KOPT-K1 (cell line): ENCODE measurements around the gene ANP32D.
"Not testable (repeated sequence)": the region's sequence is repeated elsewhere in the genome, so short reads cannot be mapped to it uniquely, and the experiment has no call there.

ENCODE experiments used
- H3K27ac ChIP-seq: fragments of 200-600 bp; sonication (generic); 2 replicates; pipeline ENCODE4 v1.5.1; 2016; ENCODE audit warnings: antibody characterized with exemption, mild to moderate bottlenecking, low read depth, low read length; ENCODE audit not compliant: poor library complexity, severe bottlenecking
- H3K36me3 ChIP-seq: fragments of 200-600 bp; sonication (generic); 2 replicates; pipeline ENCODE4 v1.5.1; 2017; ENCODE audit warnings: antibody characterized with exemption, mild to moderate bottlenecking, low read length, moderate library complexity; ENCODE audit not compliant: insufficient read depth
- H3K9me3 ChIP-seq: fragments of 200-600 bp; sonication (generic); 2 replicates; pipeline ENCODE4 v1.5.1; 2017; ENCODE audit warnings: antibody characterized with exemption, low read length, mild to moderate bottlenecking; ENCODE audit not compliant: insufficient read depth, poor library complexity, severe bottlenecking

The ANP32D gene

DNA sequence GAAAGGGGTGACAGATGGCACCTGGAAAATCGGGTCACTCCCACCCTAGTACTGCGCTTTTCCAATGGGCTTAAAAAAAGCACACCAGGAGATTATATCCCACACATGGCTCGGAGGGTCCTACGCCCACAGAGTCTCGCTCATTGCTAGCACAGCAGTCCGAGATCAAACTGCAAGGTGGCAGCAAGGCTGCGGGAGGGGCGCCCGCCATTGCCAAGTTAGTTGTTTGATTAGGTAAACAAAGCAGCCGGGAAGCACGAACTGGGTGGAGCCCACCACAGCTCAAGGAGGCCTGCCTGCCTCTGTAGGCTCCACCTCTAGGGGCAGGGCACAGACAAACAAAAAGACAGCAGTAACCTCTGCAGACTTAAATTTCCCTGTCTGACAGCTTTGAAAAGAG is 2.1 kb downstream of the ANP32D start:
- H3K27ac ChIP-seq, H3K36me3 ChIP-seq: not testable (repeated sequence)
- peaks cover 19% of the 10 kb centered on the region for H3K9me3 ChIP-seq

DNA sequence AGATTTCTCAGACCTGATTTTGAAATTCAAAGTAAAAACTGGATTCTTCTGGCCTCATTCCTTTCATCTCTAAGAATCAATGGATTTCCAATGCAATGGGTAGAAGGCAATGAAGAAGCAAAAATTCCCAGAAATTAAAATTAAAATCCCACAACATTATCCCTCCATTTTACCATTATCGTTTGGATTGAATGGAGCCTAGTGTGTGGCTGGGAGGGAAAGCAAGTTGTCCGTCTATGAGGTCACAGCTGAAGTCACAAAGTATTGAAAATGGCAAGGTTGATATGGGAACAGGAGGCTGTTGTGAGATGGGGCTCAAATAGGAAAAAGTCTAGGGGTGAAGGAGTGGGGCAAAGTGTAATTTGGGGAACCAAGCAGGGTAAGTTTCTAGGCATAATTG is 9.8 kb downstream of the ANP32D start, which contains the start of gene C12orf54:
Gene C12orf54, plus strand, starts transcription at position 301 of the 400 bp plus-strand sequence. CDS start 799 bp downstream, outside the sequence.
- Histone ChIP-seq H3K27ac (no peak within 1 kb of the TSS), H3K36me3 (no peaks in the 10 kb centered on the region), H3K9me3 (no peaks in the 10 kb centered on the region)

- Histone ChIP-seq H3K9me3 (no peaks in the 10 kb centered on the region), H3K36me3 (no peaks in the 10 kb centered on the region), H3K27ac (no peak overlapping the region)
Measured at GRCh38 chr12:48482930-48483329, 10.6 kb downstream of the ANP32D start.

DNA sequence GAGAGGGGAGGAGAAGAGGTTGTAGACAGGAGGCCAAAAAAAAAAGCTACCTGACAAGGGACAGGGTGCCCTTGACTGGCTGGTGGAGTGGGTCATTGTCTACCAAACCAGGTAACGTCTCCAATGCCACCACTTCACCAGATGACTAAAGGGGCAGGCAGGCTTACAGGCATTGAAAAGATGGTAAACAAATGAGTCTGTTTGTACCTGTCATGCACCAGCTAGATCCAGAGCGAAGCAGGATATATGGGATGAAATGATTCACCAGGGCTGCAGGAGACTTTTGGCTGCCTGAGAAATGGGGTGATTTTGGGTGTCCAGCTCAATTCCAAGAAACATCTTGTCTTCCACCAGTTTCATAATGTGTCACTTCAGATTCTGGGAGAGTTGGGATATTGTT is 13.9 kb downstream of the ANP32D start:
- no peaks in the 10 kb centered on the region for H3K36me3 ChIP-seq
- no peaks in the 10 kb centered on the region for H3K9me3 ChIP-seq
- no peak overlapping the region for H3K27ac ChIP-seq

DNA sequence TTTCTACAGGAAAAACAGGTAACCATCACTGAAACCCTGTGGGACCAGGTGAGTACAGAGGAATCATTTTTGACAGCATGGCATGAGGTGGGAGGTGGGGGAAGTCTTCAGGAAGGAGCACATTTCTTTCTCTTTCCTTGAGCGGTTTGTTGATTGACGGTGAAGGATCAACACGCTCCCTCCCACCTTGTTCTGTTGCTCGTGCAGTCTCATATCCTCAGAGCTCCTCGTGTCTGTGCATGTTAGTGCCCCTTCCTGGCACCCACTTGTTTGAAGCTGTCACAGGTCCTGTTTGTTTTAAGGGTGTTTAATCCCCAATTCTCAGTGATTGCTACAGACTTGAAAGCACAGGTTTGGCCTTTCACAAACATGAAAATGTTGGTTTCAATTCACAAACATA is 14.3 kb downstream of the ANP32D start:
- Histone ChIP-seq H3K27ac (no peak overlapping the region), H3K36me3 (no peaks in the 10 kb centered on the region), H3K9me3 (no peaks in the 10 kb centered on the region)

- Histone ChIP-seq H3K9me3 (no peaks in the 10 kb centered on the region), H3K36me3 (no peaks in the 10 kb centered on the region), H3K27ac (no peak overlapping the region)
Measured at GRCh38 chr12:48489012-48489411, 16.7 kb downstream of the ANP32D start.

DNA sequence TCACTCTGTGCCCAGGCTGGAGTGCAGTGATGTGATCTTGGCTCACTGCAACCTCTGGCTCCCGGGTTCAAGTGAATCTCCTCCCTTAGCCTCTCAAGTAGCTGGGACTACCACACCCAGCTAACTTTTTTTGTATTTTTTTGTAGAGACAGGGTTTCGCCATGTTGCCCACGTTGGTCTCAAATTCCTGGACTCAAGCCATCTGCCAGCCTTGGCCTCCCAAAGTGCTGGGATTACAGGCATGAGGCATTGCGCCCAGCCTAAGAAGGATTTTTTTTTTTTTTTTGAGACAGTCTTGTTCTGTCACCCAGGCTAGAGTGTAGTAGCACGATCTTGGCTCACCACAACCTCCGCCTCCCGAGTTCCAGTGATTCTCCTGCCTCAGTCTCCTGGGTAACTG is 17.1 kb downstream of the ANP32D start:
- H3K9me3 ChIP-seq, H3K36me3 ChIP-seq, H3K27ac ChIP-seq: not testable (repeated sequence)

DNA sequence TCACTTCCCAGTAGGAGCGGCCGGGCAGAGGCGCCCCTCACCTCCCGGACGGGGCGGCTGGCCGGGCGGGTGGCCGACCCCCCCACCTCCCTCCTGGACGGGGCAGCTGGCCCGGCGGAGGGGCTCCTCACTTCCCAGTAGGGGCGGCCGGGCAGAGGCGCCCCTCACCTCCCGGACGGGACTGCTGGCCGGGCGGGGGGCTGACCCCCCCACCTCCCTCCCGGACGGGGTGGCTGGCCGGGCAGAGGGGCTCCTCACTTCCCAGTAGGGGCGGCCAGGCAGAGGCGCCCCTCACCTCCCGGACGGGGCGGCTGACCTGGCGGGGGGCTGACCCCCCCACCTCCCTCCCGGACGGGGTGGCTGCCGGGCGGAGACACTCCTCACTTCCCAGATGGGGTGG is 27.9 kb downstream of the ANP32D start:
- not testable (repeated sequence) for H3K36me3 ChIP-seq, H3K27ac ChIP-seq, H3K9me3 ChIP-seq

GRCh38 chr12:48506836-48507235 is 34.5 kb downstream of the ANP32D start:
- H3K27ac ChIP-seq, H3K36me3 ChIP-seq: not testable (repeated sequence)
- H3K9me3 ChIP-seq: peaks cover 13% of the 10 kb centered on the region

- Histone ChIP-seq H3K36me3 (no peaks in the 10 kb centered on the region), H3K9me3 (peaks cover 13% of the 10 kb centered on the region), H3K27ac (no peak overlapping the region)
Measured at GRCh38 chr12:48508987-48509386, 36.6 kb downstream of the ANP32D start.

GRCh38 chr12:48510111-48510510 is 37.8 kb downstream of the ANP32D start:
- Histone ChIP-seq H3K36me3 (no peaks in the 10 kb centered on the region), H3K27ac (no peak overlapping the region), H3K9me3 (peaks cover 13% of the 10 kb centered on the region)

DNA sequence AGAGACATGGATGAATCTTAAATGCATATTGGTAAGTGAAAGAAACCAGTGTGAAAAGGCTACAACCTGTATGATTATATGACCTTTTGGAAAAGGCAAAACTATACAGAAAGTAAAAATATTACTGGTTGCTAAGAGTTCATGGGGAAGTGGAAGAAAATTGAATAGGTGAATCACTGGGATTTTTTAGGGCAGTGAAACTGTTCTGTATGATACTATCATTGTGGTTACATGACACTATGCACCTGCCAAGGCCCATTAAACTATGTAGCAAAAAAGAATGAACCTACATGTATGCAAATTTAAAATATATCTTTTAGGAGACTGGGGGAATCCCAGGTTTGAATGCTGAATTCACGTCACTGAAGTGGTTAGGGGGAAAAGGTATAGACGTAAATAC is 40.5 kb downstream of the ANP32D start:
- Histone ChIP-seq H3K36me3 (no peaks in the 10 kb centered on the region), H3K9me3 (peaks cover 13% of the 10 kb centered on the region), H3K27ac (no peak overlapping the region)

DNA sequence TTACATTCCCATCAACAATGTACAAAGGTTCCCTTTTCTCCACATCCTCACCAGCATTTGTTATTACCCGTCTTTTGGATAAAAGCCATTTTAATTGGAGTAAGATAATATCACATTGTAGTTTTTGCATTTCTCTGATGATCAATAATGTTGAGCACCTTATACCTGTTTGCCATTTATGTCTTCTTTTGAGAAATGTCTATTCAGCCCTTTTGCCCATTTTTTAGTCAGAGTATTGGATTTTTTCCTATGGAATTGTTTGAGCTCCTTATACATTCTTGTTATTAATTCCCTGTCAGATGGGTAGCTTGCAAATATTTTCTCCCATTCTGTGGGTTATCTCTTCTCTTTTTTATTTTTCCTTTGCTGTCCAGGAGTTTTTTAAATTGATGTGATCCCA is 42.4 kb downstream of the ANP32D start:
- H3K9me3 ChIP-seq: peaks cover 13% of the 10 kb centered on the region
- H3K36me3 ChIP-seq: no peaks in the 10 kb centered on the region
- H3K27ac ChIP-seq: no peak overlapping the region

DNA sequence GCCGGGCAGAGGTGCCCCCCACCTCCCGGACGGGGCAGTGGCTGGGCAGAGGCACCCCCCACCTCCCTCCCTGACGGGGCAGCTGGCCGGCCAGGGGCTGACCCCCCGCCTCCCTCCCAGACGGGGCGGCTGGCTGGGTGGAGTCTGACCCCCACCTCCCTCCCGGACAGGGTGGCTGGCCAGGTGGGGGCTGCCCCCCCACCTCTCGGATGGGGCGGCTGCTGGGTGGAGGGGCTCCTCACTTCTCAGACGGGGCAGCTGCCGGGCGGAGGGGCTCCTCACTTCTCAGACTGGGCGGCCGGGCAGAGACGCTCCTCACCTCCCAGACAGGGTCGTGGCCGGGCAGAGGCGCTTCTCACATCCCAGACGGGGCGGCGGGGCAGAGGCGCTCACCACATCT is 48.0 kb downstream of the ANP32D start:
- H3K9me3 ChIP-seq, H3K36me3 ChIP-seq, H3K27ac ChIP-seq: not testable (repeated sequence)
